Neural cell (in vitro differentiated cells): ENCODE results near the gene CNDP2. TPM values are rescaled to one million over a fixed set of nuclear protein-coding genes. Genes with fewer than 3 reads are reported as not detected.
A peak's percentile ranks its signal among the peaks of the same experiment; 100 is the strongest.

ENCODE experiments used
- H2AFZ ChIP-seq: fragments of 200-600, 300-800 bp; sonication (generic), shearing (Covaris generic); 2 replicates; pipeline ENCODE4 v1.6.0; 2014; ENCODE audit warnings: low read depth, mild to moderate bottlenecking, antibody characterized with exemption, low read length, moderate library complexity
- H3F3A ChIP-seq: fragments of 200-600 bp; shearing (Covaris generic); 2 replicates; pipeline ENCODE4 v1.6.1; 2016; ENCODE audit warnings: mild to moderate bottlenecking, moderate library complexity, mixed read lengths, antibody characterized with exemption, low read length; ENCODE audit not compliant: insufficient read depth, poor library complexity, severe bottlenecking
- H3K27ac ChIP-seq: fragments of 200-600, 300-800 bp; sonication (generic), shearing (Covaris generic); 2 replicates; pipeline ENCODE4 v1.5.1; 2014; ENCODE audit warnings: mild to moderate bottlenecking, low read length, moderate library complexity
- H3K27me3 ChIP-seq: fragments of 300-800, 200-600 bp; sonication (generic), shearing (Covaris generic); 2 replicates; pipeline ENCODE4 v1.6.0; 2014; ENCODE audit warnings: mild to moderate bottlenecking, low read depth, low read length, moderate library complexity; ENCODE audit not compliant: insufficient read depth
- H3K36me3 ChIP-seq: fragments of 300-800, 200-600 bp; sonication (generic), shearing (Covaris generic); 2 replicates; pipeline ENCODE4 v1.5.1; 2014; ENCODE audit warnings: mild to moderate bottlenecking, antibody characterized with exemption, low read length, moderate library complexity; ENCODE audit not compliant: insufficient read depth
- H3K4me2 ChIP-seq: fragments of 300-800, 200-600 bp; sonication (generic), shearing (Covaris generic); 2 replicates; pipeline ENCODE4 v1.6.0; 2014; ENCODE audit warnings: mild to moderate bottlenecking, low read length
- H3K4me3 ChIP-seq: fragments of 300-800, 200-600 bp; sonication (generic), shearing (Covaris generic); 2 replicates; pipeline ENCODE4 v1.5.1; 2014; ENCODE audit warnings: mild to moderate bottlenecking, low read length, moderate library complexity
- H3K79me2 ChIP-seq: fragments of 200-600 bp; shearing (Covaris generic); replicated peaks from 2 replicates; pipeline ENCODE4 v1.6.0; 2014; ENCODE audit warnings: mild to moderate bottlenecking, low read length, moderate library complexity; ENCODE audit not compliant: insufficient read depth
- H3K9ac ChIP-seq: fragments of 300-800, 200-600 bp; sonication (generic), shearing (Covaris generic); 2 replicates; pipeline ENCODE4 v1.6.1; 2016; ENCODE audit warnings: mild to moderate bottlenecking, low read length, mixed read lengths
- H3K9me2 ChIP-seq: fragments of 200-600 bp; shearing (Covaris generic); 2 replicates; pipeline ENCODE4 v1.6.1; 2016; ENCODE audit warnings: mild to moderate bottlenecking, low read length, mixed read lengths; ENCODE audit not compliant: insufficient read depth
- H3K9me3 ChIP-seq: fragments of 200-600, 300-800 bp; sonication (generic), shearing (Covaris generic); 2 replicates; pipeline ENCODE4 v1.6.1; 2016; ENCODE audit warnings: mild to moderate bottlenecking, mixed run types, low read length, moderate library complexity, mixed read lengths
- H4K20me1 ChIP-seq: fragments of 200-600 bp; shearing (Covaris generic); 2 replicates; pipeline ENCODE4 v1.6.1; 2016; ENCODE audit warnings: mild to moderate bottlenecking, mixed run types; ENCODE audit not compliant: insufficient read depth
- CTCF ChIP-seq: fragments of 450-650 bp; IDR thresholded peaks from 2 replicates; pipeline ENCODE4 v1.5.1; 2014; ENCODE audit warnings: antibody characterized with exemption, mild to moderate bottlenecking, moderate library complexity; ENCODE audit not compliant: poor library complexity, severe bottlenecking
- EP300 ChIP-seq: fragments of 450-650 bp; conservative IDR thresholded peaks from 2 replicates; pipeline ENCODE4 v1.6.1; 2014; ENCODE audit warnings: antibody characterized with exemption, mild to moderate bottlenecking, moderate library complexity; ENCODE audit not compliant: poor library complexity, severe bottlenecking
- EZH2 ChIP-seq: fragments of 200-600, 300-800 bp; shearing (Covaris generic), sonication (generic); IDR thresholded peaks from 2 replicates; pipeline ENCODE4 v1.6.1; 2014; ENCODE audit warnings: antibody characterized with exemption, low read length, borderline replicate concordance, mild to moderate bottlenecking; ENCODE audit not compliant: insufficient read depth, poor library complexity, severe bottlenecking
- MXI1 ChIP-seq: fragments of 450-650 bp; conservative IDR thresholded peaks from 2 replicates; pipeline ENCODE4 v1.6.1; 2014; ENCODE audit warnings: antibody characterized with exemption, mild to moderate bottlenecking; ENCODE audit not compliant: poor library complexity, severe bottlenecking
- POLR2AphosphoS5 ChIP-seq: IDR thresholded peaks from 2 replicates; pipeline ENCODE4 v1.6.1; 2012
- RAD21 ChIP-seq: fragments of 450-650 bp; conservative IDR thresholded peaks from 2 replicates; pipeline ENCODE4 v1.6.1; 2014; ENCODE audit warnings: antibody characterized with exemption, mild to moderate bottlenecking, moderate library complexity
- REST ChIP-seq: IDR thresholded peaks from 2 replicates; pipeline ENCODE4 v1.6.1; 2012; ENCODE audit warnings: borderline replicate concordance
- SMC3 ChIP-seq: fragments of 450-650 bp; conservative IDR thresholded peaks from 2 replicates; pipeline ENCODE4 v1.6.1; 2014; ENCODE audit warnings: antibody characterized with exemption, mild to moderate bottlenecking, moderate library complexity; ENCODE audit not compliant: poor library complexity
- TAF1 ChIP-seq: IDR thresholded peaks from 2 replicates; pipeline ENCODE4 v1.6.1; 2012; ENCODE audit warnings: low read depth
- polyA plus RNA-seq: library from polyadenylated mRNA; depleted of rRNA; stranded (reverse); fragments of >200 nt; gene quantifications from 2 replicates; pipeline ENCODE4 v1.2.3, GENCODE V29; 2014

The CNDP2 gene
- polyA plus RNA-seq, 1 donor from 2014 or later = 35.7 TPM

GRCh38 chr18:74456349-74457042 lies 39.7 kb upstream of the CNDP2 start:
- peak overlapping the region; percentile 82 for H3K4me3 ChIP-seq
- no peak overlapping the region for H2AFZ ChIP-seq
- H3K4me2 ChIP-seq = peak overlapping the region; percentile 42
- no peaks in the 10 kb centered on the region for H4K20me1 ChIP-seq
- H3K27me3 ChIP-seq = peaks cover 41% of the 10 kb centered on the region
- H3K79me2 ChIP-seq = no peaks in the 10 kb centered on the region
- H3K9me2 ChIP-seq = no peaks in the 10 kb centered on the region
- H3K9ac ChIP-seq = peak overlapping the region; percentile 34
- TF ChIP-seq POLR2AphosphoS5 (no peak), EZH2 (peak; percentile 55)
- H3F3A ChIP-seq = no peaks in the 10 kb centered on the region
- H3K36me3 ChIP-seq = no peaks in the 10 kb centered on the region
- no peak overlapping the region for H3K27ac ChIP-seq
- H3K9me3 ChIP-seq = no peaks in the 10 kb centered on the region

GRCh38 chr18:74457043-74457724 lies 39.0 kb upstream of the CNDP2 start, which contains the start of gene DIPK1C:
Gene DIPK1C, minus strand, starts transcription at chr18:74457308. Its CDS starts 49 bp downstream, at chr18:74457259.
- Histone ChIP-seq H4K20me1 (no peaks in the 10 kb centered on the region), H3K9me3 (no peaks in the 10 kb centered on the region), H3K79me2 (no peaks in the 10 kb centered on the region), H3K27ac (no peak within 1 kb of the TSS), H3K36me3 (no peaks in the 10 kb centered on the region), H3K4me2 (peak within 1 kb of the TSS; percentile 42), H3K9ac (peak within 1 kb of the TSS; percentile 34), H3K9me2 (no peaks in the 10 kb centered on the region), H3K27me3 (peaks cover 41% of the 10 kb centered on the region), H3K4me3 (peak within 1 kb of the TSS; percentile 82), H2AFZ (no peak within 1 kb of the TSS), H3F3A (no peaks in the 10 kb centered on the region)
- TF ChIP-seq EZH2 (no peak), MXI1 (no peak), EP300 (no peak), SMC3 (no peak), CTCF (no peak), TAF1 (no peak), RAD21 (no peak), REST (no peak), POLR2AphosphoS5 (no peak)
